AG09309 (cell line): Measurements from ENCODE around the gene NMT2.
A peak's percentile ranks its signal among the peaks of the same experiment; 100 is the strongest.

ENCODE experiments used
- DNase-seq: peaks from one replicate; pipeline ENCODE4 v3.0.0-alpha.2; 2010; ENCODE audit warnings: low read depth
- H3K4me3 ChIP-seq: 2 replicates; pipeline ENCODE4 v1.5.1; 2011; ENCODE audit warnings: mild to moderate bottlenecking, low read depth, low read length, moderate library complexity; ENCODE audit not compliant: control insufficient read depth
- TF ChIP-seq, protein P1 (sequence below): IDR thresholded peaks from 2 replicates; pipeline ENCODE4 v1.5.1; 2011; ENCODE audit warnings: mild to moderate bottlenecking, low read depth, low read length, inconsistent platforms; ENCODE audit not compliant: insufficient read depth, control insufficient read depth; ENCODE audit errors: missing control alignments

Gene NMT2

DNA sequence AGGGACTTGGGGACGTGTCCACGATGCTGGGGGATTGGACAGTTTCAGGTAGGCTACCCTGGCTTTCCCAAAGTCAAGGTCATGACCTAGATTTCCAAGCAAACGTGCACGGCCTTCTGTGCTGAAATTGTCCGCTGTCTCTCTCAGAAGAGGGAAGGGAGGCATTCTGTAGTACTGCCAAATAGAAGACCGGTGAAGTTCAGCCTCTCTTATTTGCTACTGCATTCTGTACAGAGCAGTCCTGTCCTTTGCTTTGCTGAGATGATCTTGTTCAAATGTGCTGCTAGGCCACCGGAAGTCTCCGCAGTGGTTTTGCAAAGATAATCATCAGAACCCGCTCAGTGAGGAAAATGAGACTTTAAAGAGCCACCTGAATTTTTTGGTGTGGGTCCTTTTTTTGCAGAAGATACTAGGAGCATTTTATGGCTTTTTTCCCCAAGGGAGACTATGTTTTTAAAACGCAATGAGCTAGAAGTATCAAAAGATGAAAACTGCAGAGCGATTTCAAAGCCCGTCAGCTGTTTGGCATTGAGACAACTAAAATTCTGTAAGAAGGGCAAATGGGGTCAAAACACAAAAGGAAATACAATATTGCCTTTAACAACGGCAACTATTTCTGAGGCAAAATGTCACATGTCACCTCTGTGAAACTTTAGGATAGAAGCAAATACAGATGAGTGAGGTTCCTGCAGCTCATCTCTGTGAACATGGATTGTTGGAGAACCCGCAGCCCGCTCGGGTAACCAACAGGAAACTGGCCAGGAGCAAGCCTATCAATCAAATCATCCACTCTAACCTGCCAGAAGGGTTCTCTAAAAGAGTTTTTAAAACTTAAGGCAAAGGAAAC, 1.3 kb upstream of the NMT2 start:
- DNase-seq = no peak
- TF ChIP-seq, protein P1, sequence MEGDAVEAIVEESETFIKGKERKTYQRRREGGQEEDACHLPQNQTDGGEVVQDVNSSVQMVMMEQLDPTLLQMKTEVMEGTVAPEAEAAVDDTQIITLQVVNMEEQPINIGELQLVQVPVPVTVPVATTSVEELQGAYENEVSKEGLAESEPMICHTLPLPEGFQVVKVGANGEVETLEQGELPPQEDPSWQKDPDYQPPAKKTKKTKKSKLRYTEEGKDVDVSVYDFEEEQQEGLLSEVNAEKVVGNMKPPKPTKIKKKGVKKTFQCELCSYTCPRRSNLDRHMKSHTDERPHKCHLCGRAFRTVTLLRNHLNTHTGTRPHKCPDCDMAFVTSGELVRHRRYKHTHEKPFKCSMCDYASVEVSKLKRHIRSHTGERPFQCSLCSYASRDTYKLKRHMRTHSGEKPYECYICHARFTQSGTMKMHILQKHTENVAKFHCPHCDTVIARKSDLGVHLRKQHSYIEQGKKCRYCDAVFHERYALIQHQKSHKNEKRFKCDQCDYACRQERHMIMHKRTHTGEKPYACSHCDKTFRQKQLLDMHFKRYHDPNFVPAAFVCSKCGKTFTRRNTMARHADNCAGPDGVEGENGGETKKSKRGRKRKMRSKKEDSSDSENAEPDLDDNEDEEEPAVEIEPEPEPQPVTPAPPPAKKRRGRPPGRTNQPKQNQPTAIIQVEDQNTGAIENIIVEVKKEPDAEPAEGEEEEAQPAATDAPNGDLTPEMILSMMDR = no peak
- H3K4me3 ChIP-seq = no peak overlapping the region

DNA sequence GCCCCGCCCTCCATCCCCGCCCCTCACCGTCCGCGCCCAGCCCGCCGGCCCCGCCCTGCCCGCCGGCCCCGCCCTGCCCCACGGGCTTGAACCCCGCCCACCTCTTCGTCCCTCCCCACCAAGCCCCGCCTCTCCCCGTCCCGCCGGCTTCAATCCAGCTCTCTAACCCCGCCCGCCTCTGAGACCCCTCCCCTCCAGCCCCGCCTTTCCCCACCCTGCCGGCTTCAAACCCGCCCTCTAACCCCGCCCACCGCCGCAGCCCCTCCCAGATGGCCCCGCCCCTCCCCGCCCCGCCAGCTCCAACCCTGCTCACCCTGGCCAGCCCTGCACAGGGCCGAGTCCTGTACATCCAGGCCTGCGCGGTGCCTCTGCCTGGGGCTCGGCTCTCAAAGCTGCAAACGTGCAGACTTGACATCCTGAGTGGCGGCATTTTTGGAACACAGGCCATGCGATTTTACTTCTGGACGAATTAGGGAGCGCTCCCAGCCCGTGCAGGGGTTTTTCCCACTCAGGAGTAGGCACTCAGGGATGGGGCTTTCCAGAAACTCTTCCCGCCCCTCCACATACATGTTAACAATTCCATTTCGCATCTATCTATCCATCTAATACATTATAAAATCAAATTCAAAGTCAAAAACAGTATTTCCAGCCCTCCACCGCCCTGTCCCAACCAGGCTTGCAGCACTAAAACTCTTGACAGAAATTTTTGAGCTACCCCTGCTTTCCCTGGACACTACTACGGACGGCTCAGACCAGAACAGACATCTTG, 477 bp upstream of the NMT2 start:
- TF ChIP-seq, protein P1 = no peak
- no peak overlapping the region; the same call in 1 of the 2 replicates for H3K4me3 ChIP-seq
- DNase-seq = peak; percentile 77

GRCh38 chr10:15167411-15168290, 842 bp downstream of the NMT2 start:
- DNase-seq = no peak
- TF ChIP-seq, protein P1 = peak; percentile 66
- H3K4me3 ChIP-seq = peak overlapping the region; percentile 80

GRCh38 chr10:15166325-15166724, 2.2 kb downstream of the NMT2 start:
- peak overlapping the region; percentile 80 for H3K4me3 ChIP-seq
- TF ChIP-seq, protein P1 = no peak
- DNase-seq = no peak

GRCh38 chr10:15163253-15163828, 5.2 kb downstream of the NMT2 start:
- H3K4me3 ChIP-seq = no peak overlapping the region
- DNase-seq = no peak
- TF ChIP-seq, protein P1 = no peak

- H3K4me3 ChIP-seq = no peak overlapping the region
- DNase-seq = no peak
- TF ChIP-seq, protein P1 = no peak
Observed at GRCh38 chr10:15158972-15159371, 9.5 kb downstream of the NMT2 start.
